HepG2 (cell line): ENCODE measurements around the gene ACRBP. TPM values are rescaled to one million over a fixed set of nuclear protein-coding genes. Genes with fewer than 3 reads are reported as not detected.
A peak's percentile ranks its signal among the peaks of the same experiment; 100 is the strongest.

ENCODE experiments used
- ADNP ChIP-seq: sonication (generic); formaldehyde crosslinking; IDR thresholded peaks from 2 replicates; pipeline ENCODE4 v1.4.0; 2020; ENCODE audit warnings: missing genetic modification reagents
- CHCHD3 ChIP-seq: sonication (generic); formaldehyde crosslinking; IDR thresholded peaks from 2 replicates; pipeline ENCODE4 v1.8.0; 2022; ENCODE audit warnings: mild to moderate bottlenecking, missing genetic modification reagents, moderate library complexity
- ETS1 ChIP-seq: sonication (generic); formaldehyde crosslinking; IDR thresholded peaks from 2 replicates; pipeline ENCODE4 v1.4.0; 2020; ENCODE audit warnings: missing genetic modification reagents
- HNRNPK ChIP-seq: fragments of 200-400 bp; formaldehyde crosslinking; IDR thresholded peaks from 2 replicates; pipeline ENCODE4 v1.6.1; 2018; ENCODE audit warnings: low read length, low read depth, moderate library complexity, mild to moderate bottlenecking; ENCODE audit not compliant: poor library complexity, severe bottlenecking
- HNRNPL ChIP-seq: fragments of 200-400 bp; formaldehyde crosslinking; IDR thresholded peaks from 2 replicates; pipeline ENCODE4 v1.6.1; 2017; ENCODE audit warnings: mild to moderate bottlenecking, low read depth, low read length
- MAF1 ChIP-seq: sonication (generic); formaldehyde crosslinking; IDR thresholded peaks from 2 replicates; pipeline ENCODE4 v1.5.0; 2020; ENCODE audit warnings: missing genetic modification reagents, borderline replicate concordance
- MBD4 ChIP-seq: IDR thresholded peaks from 2 replicates; pipeline ENCODE4 v1.6.1; 2012; ENCODE audit warnings: low read length, inconsistent platforms, borderline replicate concordance
- MIER2 ChIP-seq: IDR thresholded peaks from 2 replicates; pipeline ENCODE4 v1.6.1; 2016; ENCODE audit warnings: missing biosample characterization, missing genetic modification reagents
- MIXL1 ChIP-seq: IDR thresholded peaks from 2 replicates; pipeline ENCODE4 v1.6.1; 2016
- NFYC ChIP-seq: IDR thresholded peaks from 2 replicates; pipeline ENCODE4 v1.6.1; 2016; ENCODE audit warnings: missing genetic modification reagents, missing compliant biosample characterization
- PLSCR1 ChIP-seq: sonication (generic); formaldehyde crosslinking; IDR thresholded peaks from 2 replicates; pipeline ENCODE4 v1.5.0; 2020; ENCODE audit warnings: missing genetic modification reagents, mild to moderate bottlenecking, borderline replicate concordance
- POLR2A ChIP-seq, 2 experiments: IDR thresholded peaks; 2 replicates each; pipeline ENCODE4 v1.6.1; 2011; ENCODE audit warnings: low read depth in 2 of 2, low read length in 2 of 2, mild to moderate bottlenecking in 1 of 2, moderate library complexity in 1 of 2; ENCODE audit not compliant: insufficient read depth in 1 of 2
- REL ChIP-seq: sonication (generic); formaldehyde crosslinking; conservative IDR thresholded peaks from 2 replicates; pipeline ENCODE4 v1.8.0; 2022; ENCODE audit warnings: mild to moderate bottlenecking, missing genetic modification reagents, moderate library complexity
- RFX1 ChIP-seq: fragments of 450-650 bp; IDR thresholded peaks from 2 replicates; pipeline ENCODE4 v1.6.1; 2017
- RFX3 ChIP-seq: IDR thresholded peaks from 2 replicates; pipeline ENCODE4 v1.6.1; 2016; ENCODE audit warnings: missing biosample characterization, missing genetic modification reagents
- SALL2 ChIP-seq: sonication (generic); formaldehyde crosslinking; IDR thresholded peaks from 2 replicates; pipeline ENCODE4 v1.8.1; 2023; ENCODE audit warnings: mild to moderate bottlenecking, missing genetic modification reagents, inconsistent platforms
- SAP130 ChIP-seq: IDR thresholded peaks from 2 replicates; pipeline ENCODE4 v1.6.1; 2016; ENCODE audit warnings: low read depth
- SNAI1 ChIP-seq: sonication (generic); formaldehyde crosslinking; IDR thresholded peaks from 2 replicates; pipeline ENCODE4 v1.5.0; 2020; ENCODE audit warnings: mild to moderate bottlenecking, missing genetic modification reagents, borderline replicate concordance
- ZBTB21 ChIP-seq: sonication (generic); formaldehyde crosslinking; IDR thresholded peaks from 2 replicates; pipeline ENCODE4 v1.4.0; 2020; ENCODE audit warnings: missing genetic modification reagents
- ZNF232 ChIP-seq: sonication (generic); formaldehyde crosslinking; IDR thresholded peaks from 2 replicates; pipeline ENCODE4 v1.4.0; 2020; ENCODE audit warnings: missing genetic modification reagents, borderline replicate concordance
- ZNF431 ChIP-seq: sonication (generic); formaldehyde crosslinking; IDR thresholded peaks from 2 replicates; pipeline ENCODE4 v1.9.0; 2022; ENCODE audit warnings: missing genetic modification reagents, low read depth, mild to moderate bottlenecking, borderline replicate concordance
- ZNF451 ChIP-seq: sonication (generic); formaldehyde crosslinking; IDR thresholded peaks from 2 replicates; pipeline ENCODE4 v1.5.0; 2020; ENCODE audit warnings: mild to moderate bottlenecking, missing genetic modification reagents
- ZNF816 ChIP-seq: sonication (generic); formaldehyde crosslinking; IDR thresholded peaks from 2 replicates; pipeline ENCODE4 v1.8.0; 2022; ENCODE audit warnings: missing genetic modification reagents, mild to moderate bottlenecking, borderline replicate concordance
- polyA plus RNA-seq, 8 experiments: library from polyadenylated mRNA; depleted of rRNA in 3 of 8; stranded (reverse) in 7 of 8; unstranded in 1 of 8; fragments of >200 nt; fragmentation: Illumina TruSeq in 4 of 8; extraction: Trizol in 4 of 8; gene quantifications; 2 replicates each; pipeline versions ENCODE4 v1.2.1 to v1.2.3, GENCODE V29; 2011 to 2016; ENCODE audit warnings: low read depth in 4 of 8, missing spikeins in 1 of 8, mixed read lengths in 1 of 8; ENCODE audit not compliant: insufficient read depth in 1 of 8
- total RNA-seq, 5 experiments: library from RNA; depleted of rRNA; stranded (reverse); fragments of >200 nt; fragmentation: Illumina TruSeq; extraction: Trizol; gene quantifications; 2 replicates each; pipeline ENCODE4 v1.2.3, GENCODE V29; 2016; ENCODE audit warnings: low read depth in 1 of 5
- TF ChIP-seq, protein P1 (sequence below): IDR thresholded peaks from 2 replicates; pipeline ENCODE4 v1.6.1; 2016; ENCODE audit warnings: control low read depth
- TF ChIP-seq, protein P2 (sequence below): sonication (generic); formaldehyde crosslinking; IDR thresholded peaks from 2 replicates; pipeline ENCODE4 v1.8.1; 2023; ENCODE audit warnings: missing genetic modification reagents, inconsistent platforms, borderline replicate concordance
- TF ChIP-seq, protein P3 (sequence below): IDR thresholded peaks from 2 replicates; pipeline ENCODE4 v1.6.1; 2016
- TF ChIP-seq, protein P4 (sequence below): sonication (generic); formaldehyde crosslinking; IDR thresholded peaks from 2 replicates; pipeline ENCODE4 v1.4.0; 2020; ENCODE audit warnings: missing genetic modification reagents

ACRBP gene
- total and polyA plus RNA-seq, 2 of the 13 experiments (the other 11 are each of a cell fraction or from before 2014, with no cell fraction given), result 0.46 TPM; not detected in 1

- TF ChIP-seq, protein P1, sequence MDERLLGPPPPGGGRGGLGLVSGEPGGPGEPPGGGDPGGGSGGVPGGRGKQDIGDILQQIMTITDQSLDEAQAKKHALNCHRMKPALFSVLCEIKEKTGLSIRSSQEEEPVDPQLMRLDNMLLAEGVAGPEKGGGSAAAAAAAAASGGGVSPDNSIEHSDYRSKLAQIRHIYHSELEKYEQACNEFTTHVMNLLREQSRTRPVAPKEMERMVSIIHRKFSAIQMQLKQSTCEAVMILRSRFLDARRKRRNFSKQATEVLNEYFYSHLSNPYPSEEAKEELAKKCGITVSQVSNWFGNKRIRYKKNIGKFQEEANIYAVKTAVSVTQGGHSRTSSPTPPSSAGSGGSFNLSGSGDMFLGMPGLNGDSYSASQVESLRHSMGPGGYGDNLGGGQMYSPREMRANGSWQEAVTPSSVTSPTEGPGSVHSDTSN, result no peak; the same call in 1 of the 2 replicates
- TF ChIP-seq PLSCR1 (CRISPR knock-in tag) (no peak), ZNF232 (CRISPR knock-in tag) (no peak), MIER2 (CRISPR knock-in tag) (no peak), MIXL1 (CRISPR knock-in tag) (no peak; the same call in 1 of the 2 replicates), ETS1 (CRISPR knock-in tag) (no peak), RFX3 (CRISPR knock-in tag) (no peak), HNRNPL (no peak), MAF1 (no peak), CHCHD3 (CRISPR knock-in tag) (no peak), ZNF431 (CRISPR knock-in tag) (no peak), HNRNPK (no peak), ADNP (CRISPR knock-in tag) (no peak), REL (CRISPR knock-in tag) (peak; percentile 74; the same call in 1 of the 2 replicates), NFYC (peak; percentile 53), MBD4 (no peak), SALL2 (CRISPR knock-in tag) (0 out of 2 replicates have a peak, but pooled peaks have one; percentile 60), ZBTB21 (CRISPR knock-in tag) (peak; percentile 99), ZNF816 (CRISPR knock-in tag) (no peak), POLR2A (IDR thresholded peaks at IDR 0.05; ENCODE audit: insufficient read depth in 1 of 2, low read depth in 2 of 2, low read length in 2 of 2) (peak; percentile 42 to 52; a peak in 3 of 4 replicates), SAP130 (CRISPR knock-in tag) (peak; percentile 97), RFX1 (no peak), ZNF451 (CRISPR knock-in tag) (no peak), SNAI1 (CRISPR knock-in tag) (no peak)
- TF ChIP-seq, protein P2, sequence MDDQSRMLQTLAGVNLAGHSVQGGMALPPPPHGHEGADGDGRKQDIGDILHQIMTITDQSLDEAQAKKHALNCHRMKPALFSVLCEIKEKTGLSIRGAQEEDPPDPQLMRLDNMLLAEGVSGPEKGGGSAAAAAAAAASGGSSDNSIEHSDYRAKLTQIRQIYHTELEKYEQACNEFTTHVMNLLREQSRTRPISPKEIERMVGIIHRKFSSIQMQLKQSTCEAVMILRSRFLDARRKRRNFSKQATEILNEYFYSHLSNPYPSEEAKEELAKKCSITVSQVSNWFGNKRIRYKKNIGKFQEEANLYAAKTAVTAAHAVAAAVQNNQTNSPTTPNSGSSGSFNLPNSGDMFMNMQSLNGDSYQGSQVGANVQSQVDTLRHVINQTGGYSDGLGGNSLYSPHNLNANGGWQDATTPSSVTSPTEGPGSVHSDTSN, result no peak
- TF ChIP-seq, protein P3, sequence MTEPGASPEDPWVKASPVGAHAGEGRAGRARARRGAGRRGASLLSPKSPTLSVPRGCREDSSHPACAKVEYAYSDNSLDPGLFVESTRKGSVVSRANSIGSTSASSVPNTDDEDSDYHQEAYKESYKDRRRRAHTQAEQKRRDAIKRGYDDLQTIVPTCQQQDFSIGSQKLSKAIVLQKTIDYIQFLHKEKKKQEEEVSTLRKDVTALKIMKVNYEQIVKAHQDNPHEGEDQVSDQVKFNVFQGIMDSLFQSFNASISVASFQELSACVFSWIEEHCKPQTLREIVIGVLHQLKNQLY (CRISPR knock-in tag), result no peak
- TF ChIP-seq, protein P4, sequence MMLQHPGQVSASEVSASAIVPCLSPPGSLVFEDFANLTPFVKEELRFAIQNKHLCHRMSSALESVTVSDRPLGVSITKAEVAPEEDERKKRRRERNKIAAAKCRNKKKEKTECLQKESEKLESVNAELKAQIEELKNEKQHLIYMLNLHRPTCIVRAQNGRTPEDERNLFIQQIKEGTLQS (CRISPR knock-in tag), result peak; percentile 75
These were observed 15.9 kb upstream of the ACRBP start, which contains the start of gene ING4 (continued) for GRCh38 chr12:6662906-6663742.
